Amygdala (tissue), 56 donors: Measurements from ENCODE around the gene FAM169A.
"Not testable (repeated sequence)": the region's sequence is repeated elsewhere in the genome, so short reads cannot be mapped to it uniquely, and the experiment has no call there.

Experiments
- DNase-seq, 56 donors: peaks; one replicate each; lab custom pipeline; 2025; lab: John Stamatoyannopoulos, UW

Gene FAM169A

DNA sequence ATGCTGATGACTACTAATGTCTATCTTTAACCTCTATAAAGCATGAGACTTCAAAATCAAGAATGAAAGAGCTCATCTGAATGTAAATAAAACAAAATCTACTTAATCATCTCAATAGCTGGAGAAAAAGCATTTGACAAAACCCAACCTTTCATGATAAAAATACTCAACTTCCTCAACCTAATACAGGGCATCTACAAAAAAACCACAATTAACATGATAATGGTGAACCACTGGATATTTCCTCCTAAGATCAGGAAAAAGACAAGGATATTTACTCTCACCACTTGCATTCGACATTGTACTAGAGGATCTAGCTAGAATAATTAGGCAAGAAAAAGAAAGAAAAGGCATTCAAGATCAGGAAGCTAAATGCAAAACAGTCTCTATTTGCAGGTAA is 49.3 kb downstream of the FAM169A start:
- DNase-seq = no peak

DNA sequence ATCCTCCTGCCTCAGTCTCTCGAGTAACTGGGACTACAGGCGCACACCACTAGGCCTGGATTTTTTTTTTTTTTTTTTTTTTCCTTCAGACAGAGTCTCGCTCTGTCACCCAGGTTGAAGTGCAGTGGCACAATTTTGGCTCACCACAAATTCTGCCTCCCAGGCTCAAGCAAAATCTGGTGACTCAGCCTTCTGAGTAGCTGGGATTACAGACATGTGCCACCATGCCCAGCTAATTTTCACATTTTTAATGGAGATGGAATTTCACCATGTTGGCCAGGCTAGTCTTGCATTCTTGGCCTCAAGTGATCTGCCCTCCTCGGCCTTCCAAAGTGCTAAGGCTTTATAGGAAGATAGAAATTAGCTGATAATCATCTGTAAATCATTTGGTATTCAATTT is 55.3 kb downstream of the FAM169A start:
- DNase-seq = no peak

DNA sequence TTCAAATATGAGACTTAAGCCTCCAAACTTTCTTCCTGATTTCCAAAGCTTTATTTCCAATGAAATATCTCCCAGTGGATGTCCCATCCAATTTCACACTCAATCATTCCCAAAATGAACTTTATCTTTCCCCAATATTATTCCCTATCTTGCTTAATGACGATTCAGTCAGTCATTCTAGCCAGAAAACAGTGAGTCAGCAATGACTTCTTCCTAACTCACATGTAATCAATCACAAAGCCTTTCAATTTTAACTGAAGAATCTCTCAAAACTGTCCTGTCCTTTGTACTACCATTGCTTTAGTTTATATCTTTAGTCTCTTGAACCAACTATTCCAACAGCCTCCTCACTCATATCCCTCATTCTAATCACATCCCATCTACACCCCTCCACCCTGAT is 64.2 kb downstream of the FAM169A start:
- no peak for DNase-seq

DNA sequence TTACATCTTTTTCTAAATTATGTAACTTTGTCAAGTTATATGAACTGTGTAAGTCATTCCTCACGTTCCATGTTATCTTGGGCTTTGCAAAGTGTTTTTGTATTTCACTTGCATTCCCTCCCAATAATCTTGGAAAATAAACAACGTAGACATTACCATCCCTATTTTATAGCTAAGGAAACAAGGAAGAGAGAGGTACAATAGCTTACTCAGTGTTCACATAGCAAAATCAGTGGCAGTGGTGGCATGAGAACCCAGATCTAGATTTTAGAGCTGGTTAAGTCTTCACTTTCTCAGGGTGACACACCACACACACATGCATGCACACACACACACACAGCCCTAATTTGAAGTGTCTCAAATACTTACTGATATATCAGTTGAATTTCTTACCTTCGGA is 65.0 kb downstream of the FAM169A start:
- DNase-seq = no peak

DNA sequence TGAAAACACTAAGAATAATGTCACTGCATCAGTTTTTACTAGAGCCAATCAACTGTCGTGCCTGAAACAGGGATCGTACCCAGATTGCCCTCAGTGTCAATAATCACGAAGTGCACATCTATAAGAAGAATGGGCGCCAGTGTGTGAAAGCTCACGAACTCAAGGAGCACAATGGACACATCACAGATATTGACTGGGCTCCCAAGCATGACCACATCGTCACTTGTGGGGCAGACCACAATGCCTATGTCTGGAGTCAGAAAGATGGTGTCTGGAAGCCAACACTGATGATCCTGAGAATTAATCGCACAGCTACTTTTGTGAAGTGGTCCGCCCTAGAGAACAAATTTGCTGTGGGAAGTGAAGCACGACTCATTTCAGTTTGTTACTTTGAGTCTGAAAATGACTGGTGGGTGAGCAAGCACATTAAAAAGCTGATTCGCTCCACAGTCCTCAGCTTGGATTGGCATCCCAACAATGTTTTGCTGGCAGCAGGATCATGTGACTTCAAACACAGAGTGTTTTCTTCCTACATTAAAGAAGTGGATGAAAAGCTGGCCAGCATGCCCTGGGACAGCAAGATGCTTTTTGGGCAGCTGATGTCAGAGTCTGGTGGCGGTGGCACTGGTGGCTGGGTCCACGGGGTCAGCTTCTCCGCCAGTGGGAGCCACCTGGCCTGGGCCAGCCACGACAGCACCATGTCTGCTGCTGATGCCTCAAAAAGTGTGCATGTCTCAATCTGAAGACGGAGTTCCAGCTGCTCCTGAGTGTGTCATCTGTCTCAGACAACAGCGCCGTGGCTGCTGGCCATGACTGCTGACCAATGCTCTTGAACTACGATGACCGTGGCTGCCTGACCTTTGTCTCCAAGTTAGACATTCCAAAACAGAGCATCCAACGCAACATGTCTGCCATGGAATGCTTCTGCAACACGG is 66.9 kb downstream of the FAM169A start:
- DNase-seq = peak in 45 of 56 donors; percentile 2 to 75 (median 37)

DNA sequence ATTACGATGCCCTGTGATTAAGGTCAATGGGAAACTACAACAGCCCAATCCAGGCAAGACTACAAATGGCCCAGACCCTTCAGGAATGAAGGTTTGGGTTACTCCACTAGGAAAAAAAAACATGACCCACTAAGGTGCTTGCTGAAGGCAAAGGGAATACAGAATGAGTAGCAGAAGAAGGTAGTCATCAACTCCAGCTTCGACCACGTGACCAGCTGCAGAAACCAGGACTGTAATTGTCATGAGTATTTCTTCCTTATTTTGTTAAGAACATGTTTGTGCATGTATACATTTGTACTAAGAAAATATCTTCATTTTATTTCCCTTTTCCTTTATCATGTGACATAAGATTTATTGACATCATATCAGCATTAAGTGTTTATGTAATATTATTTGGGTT is 74.5 kb downstream of the FAM169A start:
- not testable (repeated sequence) for DNase-seq

DNA sequence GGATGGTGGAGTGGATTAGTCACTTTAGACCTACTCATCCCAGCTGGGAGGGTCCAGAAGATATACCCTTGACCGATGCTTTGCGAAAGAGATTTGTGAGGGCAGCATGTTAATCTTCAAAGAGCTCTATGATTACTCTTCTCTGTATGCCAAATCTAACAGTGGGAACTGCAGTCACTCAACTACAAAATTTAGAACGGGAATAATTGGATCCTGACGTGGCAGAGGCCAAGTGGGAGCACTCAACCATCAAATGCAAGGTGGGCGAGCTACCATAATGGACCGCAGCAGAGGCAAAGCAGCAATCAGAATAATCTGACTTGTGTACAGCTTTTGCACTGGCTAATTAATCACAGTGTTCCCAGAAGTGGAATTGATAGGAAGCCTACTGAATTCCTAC is 78.8 kb downstream of the FAM169A start:
- no peak for DNase-seq

DNA sequence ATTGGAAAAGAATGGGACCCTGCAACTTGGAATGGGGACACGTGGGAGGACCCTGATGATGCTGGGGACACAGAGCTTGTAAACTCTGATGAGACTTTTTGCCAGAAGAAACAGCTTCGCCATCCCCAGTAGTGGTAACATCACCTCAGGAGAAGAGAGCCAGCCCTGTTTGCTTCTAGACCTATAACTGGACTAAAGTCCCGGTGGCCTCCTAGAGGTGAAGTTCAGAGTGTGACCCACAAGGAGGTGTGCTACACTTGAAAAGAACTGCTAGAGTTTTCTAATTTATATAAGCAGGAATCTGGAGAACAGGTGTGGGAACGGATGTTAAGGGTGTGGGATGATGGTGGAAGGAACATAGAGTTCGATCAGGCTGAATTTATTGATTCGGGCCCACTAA is 79.3 kb downstream of the FAM169A start:
- no peak for DNase-seq

DNA sequence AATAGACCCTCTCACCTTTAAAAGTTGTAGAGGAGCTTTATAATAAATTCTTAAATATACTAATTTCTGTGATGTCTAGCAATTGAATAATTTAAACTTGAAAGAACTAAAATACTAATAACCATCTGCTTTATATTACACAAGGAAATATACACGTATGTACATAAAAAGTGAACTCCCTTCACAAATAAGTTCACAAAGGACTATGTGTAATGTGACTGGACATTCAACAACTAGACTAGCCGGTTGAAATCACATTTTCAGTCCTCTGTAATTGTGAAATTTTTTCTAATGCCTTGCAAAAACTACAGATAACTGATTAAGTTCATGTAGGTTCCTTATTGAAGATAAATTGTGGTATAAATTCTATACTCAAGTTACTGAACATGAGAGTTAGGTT is 87.6 kb downstream of the FAM169A start:
- DNase-seq = no peak

DNA sequence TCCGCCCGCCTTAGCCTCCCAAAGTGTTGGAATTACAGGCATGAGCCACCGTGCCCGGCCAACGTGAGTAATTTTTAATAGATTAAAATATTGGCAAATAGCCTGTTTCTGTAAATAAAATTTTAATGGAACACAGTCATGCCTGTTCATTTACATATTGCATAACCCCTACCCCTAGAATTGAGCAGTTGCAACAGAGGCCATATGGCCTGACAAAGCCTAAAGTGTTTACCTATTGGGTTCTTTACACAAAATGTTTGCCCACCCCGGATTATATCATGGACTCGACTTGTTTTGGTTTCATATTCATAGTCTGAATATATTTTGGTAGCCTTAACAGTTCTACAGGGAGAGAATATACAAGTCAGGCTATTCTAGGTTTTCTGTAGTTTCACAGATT is 93.8 kb downstream of the FAM169A start:
- DNase-seq = no peak

DNA sequence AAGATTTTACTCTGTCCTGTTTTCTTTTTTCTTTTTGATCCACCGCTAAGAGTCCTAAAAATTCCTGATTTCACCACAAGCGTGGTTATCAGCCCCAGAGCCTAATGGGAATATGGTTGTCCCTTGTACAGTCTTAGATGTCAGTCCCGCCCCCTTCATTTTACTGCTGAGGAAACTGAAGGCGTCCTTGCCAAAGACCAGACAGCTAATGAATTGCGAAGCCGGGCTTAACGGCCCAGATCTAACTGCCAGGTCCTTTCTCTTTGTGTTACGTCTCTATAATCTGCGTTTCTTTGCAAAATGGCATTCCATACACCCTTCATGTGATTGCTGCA is 98.6 kb downstream of the FAM169A start:
- DNase-seq = peak in 4 of 56 donors; percentile 1 to 54 (median 22)

DNA sequence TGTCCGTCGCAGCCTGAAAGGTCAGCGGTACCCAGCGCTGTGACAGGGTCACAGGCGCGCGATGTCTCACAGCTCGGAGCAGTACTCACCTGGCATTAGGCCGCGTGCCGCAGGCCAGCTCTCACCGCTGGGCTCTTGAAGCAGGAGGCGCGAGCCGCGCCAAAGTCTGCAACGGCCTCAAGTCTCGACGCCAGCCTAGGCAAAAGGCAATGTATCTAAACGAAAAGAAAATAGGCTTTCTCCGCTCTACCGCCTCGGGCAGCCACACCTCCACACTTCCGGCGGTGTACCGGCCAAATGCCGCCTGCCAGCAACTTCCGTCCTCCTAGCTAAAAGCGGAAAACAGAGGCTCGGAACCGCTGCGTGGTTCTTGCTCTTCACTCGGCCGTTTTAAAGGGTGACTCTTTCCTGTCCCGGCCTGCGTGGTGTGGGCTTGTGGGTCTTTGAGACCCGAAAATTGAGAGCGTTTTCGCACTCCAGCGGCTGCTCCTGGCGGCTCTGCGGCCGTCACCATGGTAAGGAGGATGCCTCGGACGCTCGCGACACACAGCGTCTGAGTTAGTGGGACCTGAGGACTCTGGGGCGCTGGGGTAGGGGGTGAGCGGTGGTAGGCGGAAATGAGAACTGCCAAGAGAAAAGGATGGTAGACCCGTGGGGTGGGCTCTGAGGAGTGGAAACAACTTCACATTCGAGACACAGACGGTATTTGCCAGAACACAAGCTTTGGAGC is 99.2 kb downstream of the FAM169A start, which contains the start of the genes GFM2 and NSA2:
GFM2 (minus strand) TSS at position 269 of the 730 bp plus-strand sequence. CDS start 3,375 bp downstream, outside the sequence.
NSA2 (plus strand) TSS at position 401 of the 730 bp plus-strand sequence; CDS start at position 513, 112 bp downstream.
- DNase-seq = peak; percentile 71 to 98 (median 90)

DNA sequence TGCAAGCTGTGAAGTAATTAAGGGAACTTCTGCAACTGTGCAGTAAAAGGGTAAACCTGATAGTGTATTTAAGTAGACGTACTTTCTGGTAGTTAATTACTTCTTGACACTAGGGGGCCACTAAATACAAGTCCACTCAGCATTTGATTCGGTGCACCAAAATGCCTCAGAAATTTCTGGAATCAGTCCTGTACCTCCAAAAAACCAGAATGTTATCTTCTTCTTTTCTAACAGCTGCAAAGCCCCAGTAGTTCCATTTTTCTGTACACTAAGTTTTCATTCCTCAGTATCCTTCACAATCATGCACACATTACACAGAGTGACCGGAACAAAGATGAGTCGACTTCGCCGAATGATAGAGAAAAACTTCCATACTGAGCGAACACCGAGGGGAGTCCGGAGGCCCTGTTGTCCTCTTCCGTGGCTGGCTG is 99.8 kb downstream of the FAM169A start:
- peak in 1 of 56 donors; percentile 50 for DNase-seq

DNA sequence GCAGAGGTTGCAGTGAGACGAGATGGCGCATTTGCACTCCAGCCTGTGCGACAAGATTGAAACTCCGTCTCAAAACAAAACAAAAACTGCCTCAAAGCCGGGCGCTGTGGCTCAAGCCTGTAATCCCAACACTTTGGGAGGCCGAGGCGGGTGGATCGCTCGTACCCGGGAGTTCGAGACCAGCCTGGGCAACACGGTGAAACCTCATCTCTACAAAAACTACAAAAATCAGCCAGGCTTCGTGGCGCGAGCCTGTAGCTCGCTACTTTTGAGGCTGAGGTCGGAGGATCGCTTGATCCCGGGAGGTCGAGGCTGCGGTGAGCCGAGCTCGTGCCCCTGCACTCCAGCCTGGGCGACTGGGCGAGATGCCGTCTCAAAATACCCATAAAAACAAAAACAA is 100.3 kb downstream of the FAM169A start:
- no peak for DNase-seq

DNA sequence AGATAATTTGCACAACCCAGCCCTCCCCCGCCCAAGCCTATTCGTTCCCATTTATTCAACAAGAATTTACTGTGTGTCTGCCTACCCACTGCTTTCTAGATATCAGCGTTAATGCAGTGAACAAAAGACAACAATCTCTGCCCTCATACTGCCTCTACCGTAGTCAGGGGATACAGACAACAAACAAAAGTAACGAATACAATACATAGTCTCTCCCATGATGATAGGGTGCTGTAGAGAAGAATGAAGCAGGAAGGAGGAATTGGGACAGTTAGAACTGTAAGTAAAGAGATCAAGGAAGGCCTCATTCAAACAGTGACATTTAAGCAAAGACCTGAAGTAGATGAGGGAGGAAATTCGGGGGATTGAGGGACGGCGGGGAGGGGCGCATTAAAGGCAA is 101.0 kb downstream of the FAM169A start:
- DNase-seq = no peak

DNA sequence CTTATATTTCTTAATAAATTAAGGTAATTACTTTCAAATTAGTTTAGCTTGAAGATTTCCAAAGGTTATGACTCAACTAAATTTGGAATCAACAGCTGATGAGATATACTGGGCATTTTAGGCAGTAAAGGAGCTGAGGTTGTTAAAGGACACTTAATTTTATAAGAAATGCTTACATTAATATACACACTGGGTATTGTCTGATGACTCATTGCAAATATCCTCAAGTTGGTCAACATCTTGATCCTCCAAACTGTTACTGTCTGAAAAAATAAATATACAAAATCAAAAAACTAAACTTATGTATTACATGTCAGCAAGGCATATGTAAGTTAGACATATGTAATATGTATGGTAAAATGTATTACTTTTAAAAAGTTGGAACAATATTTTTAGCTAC is 102.7 kb downstream of the FAM169A start:
- DNase-seq = no peak

DNA sequence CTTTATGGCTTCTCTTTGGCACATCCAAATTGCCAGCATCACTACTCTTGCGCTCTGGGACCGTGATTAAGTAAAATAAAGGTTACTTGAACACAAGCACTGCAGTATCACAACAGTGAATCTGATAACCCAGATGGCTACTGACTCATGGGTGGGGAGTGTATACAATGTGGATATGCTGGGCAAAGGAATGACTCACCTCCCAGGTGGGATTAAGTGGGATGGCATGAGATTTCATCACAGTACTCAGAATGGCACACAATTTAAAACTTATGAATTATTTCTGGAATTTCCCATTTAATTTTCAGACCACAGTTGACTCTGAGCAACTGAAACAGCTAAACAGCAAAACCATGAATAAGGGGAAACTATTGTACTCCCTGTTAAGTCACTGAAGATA is 103.6 kb downstream of the FAM169A start:
- no peak for DNase-seq

DNA sequence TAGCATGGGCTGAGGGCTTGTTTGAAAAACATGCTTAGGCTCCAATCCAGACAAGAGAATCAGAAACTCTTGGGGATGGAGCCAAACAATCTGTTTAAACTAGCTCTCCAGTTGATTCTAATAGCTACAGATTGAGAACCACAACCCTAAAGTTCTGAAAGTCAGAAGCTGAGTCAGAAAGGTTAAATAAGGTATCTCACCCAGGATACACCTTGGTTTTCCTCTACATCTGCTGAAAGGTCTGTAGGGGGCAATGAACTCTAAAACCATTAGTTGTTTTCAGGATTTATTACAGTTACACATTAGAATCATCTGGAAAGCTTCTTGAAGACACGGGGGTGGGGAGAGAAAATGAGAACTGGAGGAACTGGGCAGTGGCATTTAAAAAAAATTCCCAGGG is 104.9 kb downstream of the FAM169A start:
- no peak for DNase-seq

DNA sequence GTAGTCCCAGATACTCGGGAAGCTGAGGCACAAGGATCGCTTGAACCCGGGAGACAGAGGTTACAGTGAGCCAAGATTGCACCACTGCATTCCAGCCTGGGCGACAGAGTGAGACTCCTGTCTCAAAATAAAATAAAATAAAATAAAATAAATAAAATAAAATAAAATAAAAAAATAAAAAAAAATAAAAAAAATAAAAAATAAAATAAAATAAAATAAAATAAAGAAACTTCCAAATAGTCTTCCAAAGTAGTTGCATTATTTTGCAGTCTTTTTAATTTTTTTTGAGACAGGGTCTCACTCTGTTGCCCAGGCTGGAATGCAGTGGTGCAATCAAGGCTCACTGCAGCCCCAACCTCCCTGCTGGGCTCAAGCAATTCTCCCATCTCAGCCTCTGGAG is 117.4 kb downstream of the FAM169A start:
- not testable (repeated sequence) for DNase-seq

DNA sequence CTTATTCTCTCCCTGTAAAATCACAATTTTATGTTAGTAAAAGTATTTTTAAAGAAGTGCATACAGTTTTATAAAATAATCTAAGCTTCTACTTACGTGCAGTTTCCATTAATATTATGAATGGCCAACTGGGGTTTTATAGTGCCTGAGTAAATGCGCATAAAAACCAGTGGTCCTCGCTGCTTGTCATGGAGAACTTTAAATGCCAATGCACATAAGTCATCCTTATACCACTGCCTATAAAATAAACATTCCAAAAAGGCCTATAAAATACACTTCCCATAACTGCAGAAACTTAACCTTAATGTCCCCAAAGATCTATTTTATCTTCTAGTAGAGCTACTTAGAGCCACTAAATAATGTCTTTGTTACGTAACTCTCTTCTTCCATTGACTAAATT is 127.8 kb downstream of the FAM169A start:
- DNase-seq = no peak

DNA sequence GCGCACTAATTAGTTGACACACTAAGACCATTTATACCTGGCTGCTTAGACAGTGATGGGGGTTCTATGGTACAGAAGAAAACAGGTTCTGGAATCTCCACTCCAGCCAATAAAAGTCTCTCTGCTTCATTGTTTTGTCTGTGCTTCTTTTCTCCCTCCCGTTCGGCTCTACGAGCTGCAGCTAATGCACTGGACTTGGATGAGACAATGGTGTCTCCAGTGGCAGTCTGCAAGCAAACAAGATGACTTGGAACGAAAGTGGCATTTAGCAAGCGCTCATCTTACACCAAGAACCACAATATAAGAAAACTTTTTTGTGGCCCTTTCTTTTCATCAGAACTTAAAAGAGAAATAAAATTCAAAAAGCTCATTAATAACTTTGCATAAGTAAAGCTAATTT is 129.4 kb downstream of the FAM169A start:
- peak in 13 of 56 donors; percentile 0 to 24 (median 5) for DNase-seq
